ENCODE data around the gene ASIC4.

- TF ChIP-seq CTCF (IDR thresholded peaks at IDR 0.05) = no peak
- no peak for TF ChIP-seq EP300 (IDR thresholded peaks at IDR 0.05)
- no peak for TF ChIP-seq POLR2A (IDR thresholded peaks at IDR 0.05; ENCODE audit: low read depth)
Measured at GRCh38 chr2:219512524-219513216, 1.6 kb upstream of the ASIC4 start.

All from esophagus muscularis mucosa (tissue), 4 donors.